Measurements from ENCODE around the gene NIPAL1.
"Not testable (repeated sequence)": the region's sequence is repeated elsewhere in the genome, so short reads cannot be mapped to it uniquely, and the experiment has no call there.

DNA sequence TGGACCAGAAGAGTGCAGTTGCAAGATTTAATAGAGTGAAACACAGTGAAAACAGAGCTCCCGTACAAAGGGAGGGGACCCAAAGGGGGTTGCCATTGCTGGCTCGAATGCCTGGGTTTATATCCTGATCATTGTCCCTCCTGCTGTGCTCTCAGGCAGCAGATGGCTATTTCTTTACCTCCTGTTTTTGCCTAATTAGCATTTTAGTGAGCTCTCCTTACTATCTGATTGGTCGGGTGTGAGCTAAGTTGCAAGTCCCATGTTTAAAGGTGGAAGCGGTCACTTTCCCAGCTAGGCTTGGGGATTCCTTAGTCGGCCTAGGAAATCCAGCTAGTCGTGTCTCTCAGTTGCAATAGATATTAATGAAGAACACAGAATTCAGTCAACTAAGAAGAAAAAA lies 5.7 kb upstream of the NIPAL1 start:
- TF ChIP-seq, protein P1, sequence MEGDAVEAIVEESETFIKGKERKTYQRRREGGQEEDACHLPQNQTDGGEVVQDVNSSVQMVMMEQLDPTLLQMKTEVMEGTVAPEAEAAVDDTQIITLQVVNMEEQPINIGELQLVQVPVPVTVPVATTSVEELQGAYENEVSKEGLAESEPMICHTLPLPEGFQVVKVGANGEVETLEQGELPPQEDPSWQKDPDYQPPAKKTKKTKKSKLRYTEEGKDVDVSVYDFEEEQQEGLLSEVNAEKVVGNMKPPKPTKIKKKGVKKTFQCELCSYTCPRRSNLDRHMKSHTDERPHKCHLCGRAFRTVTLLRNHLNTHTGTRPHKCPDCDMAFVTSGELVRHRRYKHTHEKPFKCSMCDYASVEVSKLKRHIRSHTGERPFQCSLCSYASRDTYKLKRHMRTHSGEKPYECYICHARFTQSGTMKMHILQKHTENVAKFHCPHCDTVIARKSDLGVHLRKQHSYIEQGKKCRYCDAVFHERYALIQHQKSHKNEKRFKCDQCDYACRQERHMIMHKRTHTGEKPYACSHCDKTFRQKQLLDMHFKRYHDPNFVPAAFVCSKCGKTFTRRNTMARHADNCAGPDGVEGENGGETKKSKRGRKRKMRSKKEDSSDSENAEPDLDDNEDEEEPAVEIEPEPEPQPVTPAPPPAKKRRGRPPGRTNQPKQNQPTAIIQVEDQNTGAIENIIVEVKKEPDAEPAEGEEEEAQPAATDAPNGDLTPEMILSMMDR (IDR thresholded peaks at IDR 0.05; ENCODE audit: extremely low read depth in 1 of 2, insufficient read depth in 1 of 2, low read depth in 1 of 2, low read length in 2 of 2) = not testable (repeated sequence)
- not testable (repeated sequence) for TF ChIP-seq EZH2 (IDR thresholded peaks at IDR 0.05; ENCODE audit: borderline replicate concordance, low read depth, low read length, severe bottlenecking); POLR2AphosphoS5 (IDR thresholded peaks at IDR 0.05; ENCODE audit: insufficient read depth, low read depth, low read length); POLR2A (IDR thresholded peaks at IDR 0.05; ENCODE audit: low read depth, low read length)
- TF ChIP-seq, protein P2, sequence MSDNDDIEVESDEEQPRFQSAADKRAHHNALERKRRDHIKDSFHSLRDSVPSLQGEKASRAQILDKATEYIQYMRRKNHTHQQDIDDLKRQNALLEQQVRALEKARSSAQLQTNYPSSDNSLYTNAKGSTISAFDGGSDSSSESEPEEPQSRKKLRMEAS (IDR thresholded peaks at IDR 0.05; ENCODE audit: insufficient read depth, insufficient read length) = not testable (repeated sequence)
